Aorta (tissue), 5 donors: ENCODE results near the gene COPS6. TPM values are rescaled to one million over a fixed set of nuclear protein-coding genes. Genes with fewer than 3 reads are reported as not detected.

Experiments used
- ATAC-seq: fragments of 200-7000 bp; cut with Tn5 transposase; one replicate; pipeline ENCODE4 v1.9.1; 2022; ENCODE audit warnings: moderate library complexity; ENCODE audit not compliant: low FRiP score
- DNase-seq, 2 donors: peaks; one replicate each; pipeline ENCODE4 v3.0.0-alpha.2; 2020
- H3K27ac ChIP-seq, 2 donors: one replicate each; pipeline ENCODE4 v1.5.1; 2013; ENCODE audit warnings: low read length in 2 of 2, mild to moderate bottlenecking in 2 of 2, moderate library complexity in 2 of 2, control low read depth in 1 of 2, inconsistent platforms in 1 of 2, low read depth in 1 of 2
- H3K27me3 ChIP-seq, 2 donors: one replicate each; pipeline ENCODE4 v1.6.1; 2013; ENCODE audit warnings: control low read depth in 1 of 2, low read length in 1 of 2, mild to moderate bottlenecking in 1 of 2, moderate library complexity in 1 of 2; ENCODE audit not compliant: insufficient read depth in 2 of 2, control insufficient read depth in 1 of 2
- H3K36me3 ChIP-seq, 2 donors: one replicate each; pipeline ENCODE4 v1.6.1; 2013; ENCODE audit warnings: control low read depth in 1 of 2, low read length in 1 of 2, mild to moderate bottlenecking in 1 of 2; ENCODE audit not compliant: insufficient read depth in 2 of 2, control insufficient read depth in 1 of 2
- H3K4me1 ChIP-seq, 2 donors: one replicate each; pipeline ENCODE4 v1.6.1; 2013; ENCODE audit warnings: low read length in 2 of 2, control low read depth in 1 of 2, mild to moderate bottlenecking in 1 of 2, moderate library complexity in 1 of 2; ENCODE audit not compliant: insufficient read depth in 2 of 2, control insufficient read depth in 1 of 2
- H3K4me3 ChIP-seq, 2 donors: one replicate each; pipeline ENCODE4 v1.5.1; 2013; ENCODE audit warnings: low read length in 2 of 2, control low read depth in 1 of 2, mild to moderate bottlenecking in 1 of 2
- H3K9me3 ChIP-seq: one replicate; pipeline ENCODE4 v1.6.1; 2013; ENCODE audit warnings: mild to moderate bottlenecking, low read length; ENCODE audit not compliant: control insufficient read depth
- WGBS, 2 donors: extraction: QIAGEN DNeasy Blood & Tissue Kit; methylation state at CpG; one replicate each; pipeline ENCODE4 v1.1.7; 2013; 5-methylcytosine and 5-hydroxymethylcytosine counted together
- intact Hi-C, 2 donors: fragments of 100-400 bp; cut with DNase I; formaldehyde crosslinking; loops; one replicate each; pipeline versions ENCODE4 v1.14.2 to v1.15.0; 2022
- polyA plus RNA-seq, 2 donors: library from polyadenylated mRNA; stranded (reverse); fragments of 200-250 nt; gene quantifications; one replicate each; pipeline ENCODE4 v1.2.3, GENCODE V29; 2013
- total RNA-seq, 2 donors: library from RNA; stranded (reverse); fragmentation: NEBNext Ultra II Directional; extraction: Animal tissue kit (Norgen Biotek cat#: 25700); gene quantifications; one replicate each; pipeline ENCODE4 v1.2.1, GENCODE V29; 2021
- donor health status: healthy with polysubstance abuse.
- donor health status: Bipolar disorder and iron deficiency.
- donor health status: DM: no; HTN: no; CAD: no.
- donor health status: DM: no; HTN: no; CAD: no.
- donor health status: DM: yes; HTN: yes; CAD: no.

COPS6 gene
- total and polyA plus RNA-seq, 4 donors = 73.9 to 132 (median 80.4) TPM

GRCh38 chr7:100115026-100115425 lies 26.3 kb downstream of the COPS6 start:
- Histone ChIP-seq H3K27me3 (no peaks in the 10 kb centered on the region), H3K4me1 (no peaks in the 10 kb centered on the region), H3K4me3 (no peak overlapping the region), H3K9me3 (no peaks in the 10 kb centered on the region), H3K27ac (no peak overlapping the region), H3K36me3 (peaks cover 0 to 2% of the 10 kb centered on the region in 2 donors)
- DNase-seq = no peak
- intact Hi-C loops = no loop called here
- WGBS, 2 donors = 91 to 97% methylated on average over 7 of the region's 7 CpGs
- ATAC-seq = no peak

- Histone ChIP-seq H3K36me3 (no peaks in the 10 kb centered on the region), H3K4me1 (peaks cover 0 to 2% of the 10 kb centered on the region in 2 donors), H3K9me3 (no peaks in the 10 kb centered on the region), H3K27ac (no peak overlapping the region), H3K4me3 (peak overlapping the region; percentile 55 to 73), H3K27me3 (no peaks in the 10 kb centered on the region)
- ATAC-seq = no peak
- 17 to 21% methylated on average over 18 of the region's 18 CpGs for WGBS, 2 donors
- intact Hi-C loops = loop anchor here in 1 of 2 donors (2.0 kb wide), 1 partner anchor 18 kb away; the partner anchor contains the start of genes AP4M1 and MCM7
- peak in 1 of 2 donors; percentile 46 for DNase-seq
Measured at GRCh38 chr7:100118388-100119071, 29.8 kb downstream of the COPS6 start.

GRCh38 chr7:100119072-100119969 lies 30.6 kb downstream of the COPS6 start, which contains the start of the genes CNPY4 and TAF6:
Gene CNPY4 (plus strand): TSS chr7:100119634. CDS start chr7:100119745, 111 bp downstream.
Gene TAF6 (minus strand): TSS chr7:100119358. CDS start chr7:100114209, 5,149 bp downstream.
- peak within 1 kb of the TSS; percentile 71 to 73 for H3K4me3 ChIP-seq
- no peaks in the 10 kb centered on the region for H3K27me3 ChIP-seq
- H3K27ac ChIP-seq = peak within 1 kb of the TSS in 1 of 2 donors; percentile 29
- no peaks in the 10 kb centered on the region for H3K36me3 ChIP-seq
- 0% methylated on average over 49 of the region's 49 CpGs for WGBS, 2 donors
- peaks cover 0 to 2% of the 10 kb centered on the region in 2 donors for H3K4me1 ChIP-seq
- intact Hi-C loops = loop anchor here in 1 of 2 donors (2.0 kb wide), 1 partner anchor 19 kb away; the partner anchor contains the start of genes AP4M1 and MCM7
- no peaks in the 10 kb centered on the region for H3K9me3 ChIP-seq
- ATAC-seq = peak; percentile 97
- DNase-seq = peak; percentile 97 to 99

- Histone ChIP-seq H3K27me3 (no peaks in the 10 kb centered on the region), H3K27ac (peak overlapping the region in 1 of 2 donors; percentile 29), H3K36me3 (no peaks in the 10 kb centered on the region), H3K4me3 (peak overlapping the region; percentile 55 to 71), H3K9me3 (no peaks in the 10 kb centered on the region), H3K4me1 (peaks cover 0 to 2% of the 10 kb centered on the region in 2 donors)
- peak; percentile 78 to 84 for DNase-seq
- ATAC-seq = peak; percentile 83
- 10 to 11% methylated on average over 19 of the region's 19 CpGs for WGBS, 2 donors
- intact Hi-C loops = loop anchor here in 1 of 2 donors (2.0 kb wide), 1 partner anchor 19 kb away; the partner anchor contains the start of genes AP4M1 and MCM7
Measured at GRCh38 chr7:100119970-100120732, 31.4 kb downstream of the COPS6 start.

- H3K4me1 ChIP-seq = peaks cover 0 to 2% of the 10 kb centered on the region in 2 donors
- WGBS, 2 donors = 13 to 19% methylated on average over 1 of the region's 1 CpG
Measured at GRCh38 chr7:100120733-100121036, 31.9 kb downstream of the COPS6 start.

GRCh38 chr7:100122067-100122466 lies 33.3 kb downstream of the COPS6 start:
- no peak overlapping the region for H3K27ac ChIP-seq
- no peaks in the 10 kb centered on the region for H3K36me3 ChIP-seq
- no peak overlapping the region for H3K4me3 ChIP-seq
- DNase-seq (no peak), ATAC-seq (no peak)
- 70 to 74% methylated on average over 12 to 13 of the region's 13 CpGs for WGBS, 2 donors
- peaks cover 0 to 2% of the 10 kb centered on the region in 2 donors for H3K4me1 ChIP-seq
- no peaks in the 10 kb centered on the region for H3K27me3 ChIP-seq
- H3K9me3 ChIP-seq = no peaks in the 10 kb centered on the region
- intact Hi-C loops = no loop called here

More at GRCh38 chr7:100120733-100121036, 31.9 kb downstream of the COPS6 start:
- no peak for ATAC-seq
- no peak overlapping the region for H3K4me3 ChIP-seq
- DNase-seq = no peak
- H3K27ac ChIP-seq = peak overlapping the region in 1 of 2 donors; percentile 2
- H3K9me3 ChIP-seq = no peaks in the 10 kb centered on the region
- no peaks in the 10 kb centered on the region for H3K36me3 ChIP-seq
- H3K27me3 ChIP-seq = no peaks in the 10 kb centered on the region
- intact Hi-C loops = no loop called here

- intact Hi-C loops = no loop called here
- 90 to 100% methylated on average over 1 of the region's 1 CpG for WGBS, 2 donors
- H3K27ac ChIP-seq = no peak overlapping the region
Measured at GRCh38 chr7:100122568-100122967, 33.8 kb downstream of the COPS6 start.

More at GRCh38 chr7:100122568-100122967, 33.8 kb downstream of the COPS6 start:
- Histone ChIP-seq H3K27me3 (no peaks in the 10 kb centered on the region), H3K4me1 (peaks cover 0 to 2% of the 10 kb centered on the region in 2 donors), H3K4me3 (no peak overlapping the region), H3K36me3 (no peaks in the 10 kb centered on the region), H3K9me3 (no peaks in the 10 kb centered on the region)
- no peak for DNase-seq
- ATAC-seq = no peak
